ENCODE measurements around the gene SSUH2. TPM values are rescaled to one million over a fixed set of nuclear protein-coding genes. Genes with fewer than 3 reads are reported as not detected.

Gene SSUH2
- total and polyA plus RNA-seq, 2 of the 4 experiments (the other 2 are of a cell fraction), result 0.10 TPM; not detected in 1

DNA sequence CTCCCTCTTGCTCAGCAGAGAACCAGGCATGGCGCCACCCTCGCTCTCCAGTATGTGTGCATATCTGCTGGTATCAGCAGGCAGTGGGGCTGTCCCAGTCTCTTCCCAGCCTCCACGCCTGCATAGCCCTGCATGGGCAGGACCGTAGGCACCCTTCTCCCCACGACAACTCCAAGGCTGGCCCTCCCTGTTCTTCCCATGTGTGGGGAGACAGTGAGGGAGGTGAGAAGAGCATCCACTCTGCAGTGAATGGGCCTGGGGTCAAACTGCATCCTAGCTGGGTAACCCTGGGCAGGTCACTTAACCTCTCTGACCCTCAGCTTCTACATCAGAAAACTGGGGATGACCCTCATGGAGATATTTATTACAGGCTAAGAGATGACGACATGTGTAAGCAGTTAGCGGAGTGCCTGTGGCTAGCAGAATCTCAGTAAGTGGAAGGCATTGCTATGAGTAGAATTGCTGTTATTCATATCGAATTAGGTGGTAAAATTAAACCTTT lies 13.3 kb upstream of the SSUH2 start:
- no TSS peak for BruUV-seq (replicated peaks)
- Histone ChIP-seq H4K91ac (ENCODE audit: insufficient read depth, low read depth, low read length) (no peak overlapping the region), H3K4me3 (ENCODE audit: insufficient read depth, low read depth, low read length) (no peak overlapping the region), H3K27ac (ENCODE audit: insufficient read depth, low read length) (no peak overlapping the region), H4K5ac (ENCODE audit: low read depth, low read length) (no peak overlapping the region), H3K18ac (ENCODE audit: low read depth, low read length) (no peak overlapping the region), H2BK120ac (ENCODE audit: low read depth, low read length) (no peak overlapping the region), H3K9me1 (ENCODE audit: insufficient read depth, low read length) (peaks cover 4% of the 10 kb centered on the region), H3K4me1 (ENCODE audit: control insufficient read depth, insufficient read depth, low read length) (peaks cover 10% of the 10 kb centered on the region), H3K9ac (ENCODE audit: low read depth, low read length) (no peak overlapping the region), H2AK9ac (replicated peaks; ENCODE audit: low read depth, low read length, poor library complexity) (no peak overlapping the region), H2AK5ac (ENCODE audit: low read depth, low read length) (no peak overlapping the region), H2AFZ (replicated peaks; ENCODE audit: low read length, poor library complexity) (peak overlapping the region; percentile 48), H4K20me1 (ENCODE audit: insufficient read depth, low read length) (no peaks in the 10 kb centered on the region), H3K36me3 (ENCODE audit: control insufficient read depth, insufficient read depth, low read length) (no peaks in the 10 kb centered on the region), H2BK20ac (ENCODE audit: low read depth, low read length) (no peak overlapping the region), H3K14ac (replicated peaks; ENCODE audit: low read depth, low read length) (no peak overlapping the region), H3K4me2 (ENCODE audit: low read depth, low read length) (no peak overlapping the region), H3K56ac (ENCODE audit: extremely low read depth, insufficient read depth, low read length) (no peak overlapping the region), H2BK5ac (ENCODE audit: low read depth, low read length, poor library complexity, severe bottlenecking) (no peak overlapping the region), H3K79me1 (ENCODE audit: low read depth in 1 of 2, low read length in 2 of 2) (no peaks in the 10 kb centered on the region), H2BK15ac (ENCODE audit: low read depth, low read length) (no peak overlapping the region), H3K4ac (ENCODE audit: low read depth, low read length) (no peak overlapping the region), H3K23ac (ENCODE audit: low read depth, low read length) (no peak overlapping the region), H3K9me3 (ENCODE audit: control insufficient read depth, insufficient read depth, low read length) (no peaks in the 10 kb centered on the region; the same call in 1 of the 2 replicates), H4K8ac (ENCODE audit: low read depth in 2 of 2, low read length in 2 of 2) (no peak overlapping the region), H3K27me3 (ENCODE audit: control insufficient read depth, insufficient read depth, low read length) (no peaks in the 10 kb centered on the region)
- ChIA-PET CTCF (no interaction called here), POLR2A (ENCODE audit: unreplicated experiment) (no interaction called here)
- in situ Hi-C loops (cut with MboI; ENCODE audit: low sequenced_read_pairs), result loop anchor here (25.0 kb wide), 1 partner anchor 404 kb away; no protein-coding TSS in a partner anchor
- ATAC-seq (ENCODE audit: low read depth) (no peak), DNase-seq (no peak)
- intact Hi-C loops (cut with micrococcal nuclease), result no loop called here
- WGBS, 2 experiments (ENCODE audit: extremely low coverage in 2 of 2, insufficient read length in 1 of 2), result 83% methylated on average over 5 of the region's 8 CpGs; no CpG with 5 or more reads in 1 of the 2 experiments
- TF ChIP-seq NFE2L2 (IDR thresholded peaks at IDR 0.05; ENCODE audit: low read depth, low read length) (no peak), RFX5 (IDR thresholded peaks at IDR 0.05; ENCODE audit: low read depth, low read length) (no peak), SMC3 (IDR thresholded peaks at IDR 0.05; ENCODE audit: low read depth, low read length) (no peak), CHD1 (IDR thresholded peaks at IDR 0.05; ENCODE audit: low read depth, low read length) (no peak), RAD21 (IDR thresholded peaks at IDR 0.05; ENCODE audit: low read length) (no peak), MXI1 (IDR thresholded peaks at IDR 0.05; ENCODE audit: borderline replicate concordance, low read depth, low read length) (no peak), BHLHE40 (IDR thresholded peaks at IDR 0.05; ENCODE audit: low read depth, low read length) (no peak), POLR2A (IDR thresholded peaks at IDR 0.05; ENCODE audit: low read depth, low read length) (no peak), RCOR1 (IDR thresholded peaks at IDR 0.05; ENCODE audit: insufficient replicate concordance, low read length) (no peak), MAFK (IDR thresholded peaks at IDR 0.05; ENCODE audit: low read depth, low read length) (no peak), MAZ (IDR thresholded peaks at IDR 0.05; ENCODE audit: borderline replicate concordance, low read depth, low read length) (no peak), FOS (IDR thresholded peaks at IDR 0.05; ENCODE audit: low read depth, low read length) (no peak), CEBPB (IDR thresholded peaks at IDR 0.05; ENCODE audit: low read depth, low read length) (no peak)
- TF ChIP-seq, protein P1, sequence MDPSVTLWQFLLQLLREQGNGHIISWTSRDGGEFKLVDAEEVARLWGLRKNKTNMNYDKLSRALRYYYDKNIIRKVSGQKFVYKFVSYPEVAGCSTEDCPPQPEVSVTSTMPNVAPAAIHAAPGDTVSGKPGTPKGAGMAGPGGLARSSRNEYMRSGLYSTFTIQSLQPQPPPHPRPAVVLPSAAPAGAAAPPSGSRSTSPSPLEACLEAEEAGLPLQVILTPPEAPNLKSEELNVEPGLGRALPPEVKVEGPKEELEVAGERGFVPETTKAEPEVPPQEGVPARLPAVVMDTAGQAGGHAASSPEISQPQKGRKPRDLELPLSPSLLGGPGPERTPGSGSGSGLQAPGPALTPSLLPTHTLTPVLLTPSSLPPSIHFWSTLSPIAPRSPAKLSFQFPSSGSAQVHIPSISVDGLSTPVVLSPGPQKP (IDR thresholded peaks at IDR 0.05; ENCODE audit: borderline replicate concordance, low read depth, low read length), result no peak
- TF ChIP-seq, protein P2, sequence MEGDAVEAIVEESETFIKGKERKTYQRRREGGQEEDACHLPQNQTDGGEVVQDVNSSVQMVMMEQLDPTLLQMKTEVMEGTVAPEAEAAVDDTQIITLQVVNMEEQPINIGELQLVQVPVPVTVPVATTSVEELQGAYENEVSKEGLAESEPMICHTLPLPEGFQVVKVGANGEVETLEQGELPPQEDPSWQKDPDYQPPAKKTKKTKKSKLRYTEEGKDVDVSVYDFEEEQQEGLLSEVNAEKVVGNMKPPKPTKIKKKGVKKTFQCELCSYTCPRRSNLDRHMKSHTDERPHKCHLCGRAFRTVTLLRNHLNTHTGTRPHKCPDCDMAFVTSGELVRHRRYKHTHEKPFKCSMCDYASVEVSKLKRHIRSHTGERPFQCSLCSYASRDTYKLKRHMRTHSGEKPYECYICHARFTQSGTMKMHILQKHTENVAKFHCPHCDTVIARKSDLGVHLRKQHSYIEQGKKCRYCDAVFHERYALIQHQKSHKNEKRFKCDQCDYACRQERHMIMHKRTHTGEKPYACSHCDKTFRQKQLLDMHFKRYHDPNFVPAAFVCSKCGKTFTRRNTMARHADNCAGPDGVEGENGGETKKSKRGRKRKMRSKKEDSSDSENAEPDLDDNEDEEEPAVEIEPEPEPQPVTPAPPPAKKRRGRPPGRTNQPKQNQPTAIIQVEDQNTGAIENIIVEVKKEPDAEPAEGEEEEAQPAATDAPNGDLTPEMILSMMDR (conservative IDR thresholded peaks at IDR 0.05; ENCODE audit: low read depth, low read length), result no peak
- TF ChIP-seq, protein P3, sequence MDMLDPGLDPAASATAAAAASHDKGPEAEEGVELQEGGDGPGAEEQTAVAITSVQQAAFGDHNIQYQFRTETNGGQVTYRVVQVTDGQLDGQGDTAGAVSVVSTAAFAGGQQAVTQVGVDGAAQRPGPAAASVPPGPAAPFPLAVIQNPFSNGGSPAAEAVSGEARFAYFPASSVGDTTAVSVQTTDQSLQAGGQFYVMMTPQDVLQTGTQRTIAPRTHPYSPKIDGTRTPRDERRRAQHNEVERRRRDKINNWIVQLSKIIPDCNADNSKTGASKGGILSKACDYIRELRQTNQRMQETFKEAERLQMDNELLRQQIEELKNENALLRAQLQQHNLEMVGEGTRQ (IDR thresholded peaks at IDR 0.05; ENCODE audit: low read depth, low read length), result no peak
- dilution Hi-C loops (cut with HindIII; ENCODE audit: low sequenced_read_pairs, unreplicated experiment), result no loop called here
